CD4-positive, alpha-beta T cell treated with Interleukin-17A for 1 hour (primary cell): ENCODE results near the gene IGIP.
A peak's percentile ranks its signal among the peaks of the same experiment; 100 is the strongest.

ENCODE experiments used
- DNase-seq: peaks from one replicate; pipeline ENCODE4 v3.0.0-alpha.2; 2020

Gene IGIP

DNA sequence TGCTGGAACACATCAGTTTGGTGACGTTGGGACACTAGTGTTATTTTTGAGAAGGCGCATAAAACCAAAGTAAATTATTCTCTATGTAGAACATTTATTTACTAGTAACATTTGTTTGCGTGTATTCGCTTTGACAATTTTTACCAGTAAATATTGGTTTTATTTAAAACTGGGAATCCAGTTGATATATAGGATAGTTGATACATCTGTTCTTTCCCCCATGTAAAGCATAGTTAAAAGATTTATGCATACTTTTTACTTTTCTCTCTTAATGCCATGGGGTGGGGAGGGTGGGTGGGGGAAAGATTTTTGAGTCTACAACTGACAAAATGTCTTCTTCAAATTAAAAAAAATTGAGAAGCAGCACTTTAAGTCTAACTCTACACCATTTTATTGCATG, at the start of gene IGIP:
TSS of gene IGIP (plus strand) at position 301 of the 400 bp plus-strand sequence. CDS start 2,540 bp downstream, outside the sequence.
- DNase-seq = no peak

DNA sequence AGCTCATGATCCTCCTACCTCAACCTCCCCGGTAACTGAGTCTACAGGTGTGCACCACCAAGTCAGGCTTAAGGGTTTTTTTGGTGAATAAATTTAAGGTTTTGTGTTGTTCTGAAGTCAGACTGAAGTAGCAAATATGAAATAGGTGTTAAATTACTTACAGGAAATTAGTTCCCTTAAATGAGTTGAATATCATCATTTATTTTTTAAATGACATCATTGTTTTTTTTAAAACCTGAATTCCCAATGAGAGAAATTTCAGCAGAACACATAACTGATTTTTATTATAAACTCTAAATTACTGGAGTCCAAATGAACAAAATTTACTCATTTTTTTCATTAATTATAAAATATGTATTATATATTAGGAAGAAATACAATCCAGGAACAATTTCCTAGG, 49.6 kb upstream of the IGIP start:
- DNase-seq = no peak

GRCh38 chr5:140076788-140077187, 48.9 kb upstream of the IGIP start:
- no peak for DNase-seq

DNA sequence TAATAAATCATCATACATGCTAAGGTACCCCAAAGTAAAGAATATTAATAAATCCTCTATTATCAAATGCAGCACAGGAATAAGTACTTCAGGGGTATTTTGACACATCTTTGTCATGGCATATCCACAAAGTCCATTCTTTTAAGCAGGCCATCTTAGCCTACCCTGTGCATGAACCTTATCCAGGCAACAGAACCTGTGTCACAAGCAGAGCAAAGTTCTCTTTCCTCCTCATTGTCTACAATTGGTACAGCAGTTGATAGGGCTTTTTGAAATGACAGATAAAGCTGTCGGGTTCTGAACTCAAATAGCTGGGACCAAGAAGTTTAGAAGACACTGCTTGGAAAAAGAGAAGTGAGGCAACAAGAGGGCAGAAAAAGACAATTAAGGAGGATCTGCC, 42.6 kb upstream of the IGIP start:
- DNase-seq = no peak

GRCh38 chr5:140083650-140084049, 42.1 kb upstream of the IGIP start:
- no peak for DNase-seq

DNA sequence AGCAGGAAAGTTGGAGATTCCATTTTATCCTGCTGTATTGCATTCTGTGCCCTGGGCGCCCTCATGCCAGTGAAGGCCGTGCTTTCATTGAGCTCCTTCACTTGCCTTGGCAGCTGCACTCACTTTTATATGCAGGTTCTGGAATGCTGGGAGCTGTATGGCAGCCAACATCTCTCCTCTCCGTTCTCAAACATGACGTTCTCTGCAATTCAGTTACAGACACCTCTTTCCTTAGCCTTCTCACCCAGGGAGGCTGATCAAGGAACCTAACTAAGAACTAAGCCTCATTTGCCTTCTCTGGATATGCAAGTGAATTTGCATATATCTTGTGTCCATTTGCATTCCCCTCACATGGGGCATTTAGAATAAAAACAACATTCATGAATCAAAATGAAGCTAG, 41.2 kb upstream of the IGIP start:
- no peak for DNase-seq

GRCh38 chr5:140090251-140090650, 35.5 kb upstream of the IGIP start:
- no peak for DNase-seq

GRCh38 chr5:140093179-140093578, 32.6 kb upstream of the IGIP start:
- DNase-seq = no peak

- no peak for DNase-seq
Measured at GRCh38 chr5:140093866-140094265, 31.9 kb upstream of the IGIP start.

DNA sequence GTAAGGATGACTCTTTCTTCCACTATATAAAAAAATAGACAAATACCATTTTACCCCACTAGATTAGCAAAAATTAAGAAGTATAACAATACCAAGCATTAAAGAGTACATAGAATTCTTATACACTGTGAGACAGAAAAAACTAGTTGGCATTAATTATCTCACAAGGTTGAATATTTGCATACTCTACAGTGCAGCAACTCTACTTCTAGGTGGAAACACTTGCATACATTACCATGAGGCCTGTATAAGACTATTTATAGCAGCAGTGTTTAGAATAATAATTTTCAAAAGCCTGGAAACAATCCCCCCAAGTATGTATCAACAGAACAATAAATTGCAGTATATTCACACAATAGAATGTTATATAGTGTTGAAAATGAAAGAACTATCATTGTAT, 30.8 kb upstream of the IGIP start:
- no peak for DNase-seq

GRCh38 chr5:140101179-140101578, 24.6 kb upstream of the IGIP start:
- DNase-seq = no peak

DNA sequence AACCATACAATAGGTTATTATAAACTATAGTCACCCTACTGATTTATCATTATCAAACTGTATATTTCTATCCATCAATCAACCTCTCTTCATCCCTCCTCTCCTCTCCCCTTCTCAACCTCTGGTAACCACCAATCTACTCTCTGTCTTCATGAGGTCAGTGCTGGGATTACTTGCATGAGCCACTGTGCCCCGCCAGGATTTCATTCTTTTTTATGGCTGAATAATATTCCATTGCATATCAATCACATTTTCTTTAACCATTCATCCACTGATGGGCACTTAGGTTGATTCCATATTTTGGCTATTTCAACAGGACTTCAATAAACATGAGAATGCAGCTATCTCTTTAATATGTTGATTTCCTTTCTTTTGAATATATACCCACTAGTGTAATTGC, 22.6 kb upstream of the IGIP start:
- DNase-seq = no peak

- DNase-seq = no peak
Measured at GRCh38 chr5:140104100-140104499, 21.6 kb upstream of the IGIP start.

DNA sequence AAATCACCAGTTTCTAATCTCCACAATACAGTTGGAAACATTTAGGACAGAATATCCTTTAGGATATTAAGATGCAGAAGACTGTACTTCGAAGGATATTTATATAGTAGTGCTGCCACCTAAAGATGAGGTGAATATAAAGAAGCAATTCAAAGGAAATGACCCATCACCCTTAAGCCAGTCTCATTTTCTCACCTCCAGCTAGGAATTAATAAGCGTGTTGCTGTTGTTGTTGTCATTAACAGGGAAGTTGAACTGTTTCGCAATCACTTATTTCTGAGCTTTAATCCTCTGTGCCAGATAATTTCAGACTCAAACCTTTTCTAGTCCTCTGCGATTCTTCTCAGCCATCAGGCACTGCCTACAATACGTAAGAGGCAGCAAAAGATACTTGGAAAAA, 19.6 kb upstream of the IGIP start:
- DNase-seq = no peak

GRCh38 chr5:140106805-140107311, 18.9 kb upstream of the IGIP start:
- no peak for DNase-seq

DNA sequence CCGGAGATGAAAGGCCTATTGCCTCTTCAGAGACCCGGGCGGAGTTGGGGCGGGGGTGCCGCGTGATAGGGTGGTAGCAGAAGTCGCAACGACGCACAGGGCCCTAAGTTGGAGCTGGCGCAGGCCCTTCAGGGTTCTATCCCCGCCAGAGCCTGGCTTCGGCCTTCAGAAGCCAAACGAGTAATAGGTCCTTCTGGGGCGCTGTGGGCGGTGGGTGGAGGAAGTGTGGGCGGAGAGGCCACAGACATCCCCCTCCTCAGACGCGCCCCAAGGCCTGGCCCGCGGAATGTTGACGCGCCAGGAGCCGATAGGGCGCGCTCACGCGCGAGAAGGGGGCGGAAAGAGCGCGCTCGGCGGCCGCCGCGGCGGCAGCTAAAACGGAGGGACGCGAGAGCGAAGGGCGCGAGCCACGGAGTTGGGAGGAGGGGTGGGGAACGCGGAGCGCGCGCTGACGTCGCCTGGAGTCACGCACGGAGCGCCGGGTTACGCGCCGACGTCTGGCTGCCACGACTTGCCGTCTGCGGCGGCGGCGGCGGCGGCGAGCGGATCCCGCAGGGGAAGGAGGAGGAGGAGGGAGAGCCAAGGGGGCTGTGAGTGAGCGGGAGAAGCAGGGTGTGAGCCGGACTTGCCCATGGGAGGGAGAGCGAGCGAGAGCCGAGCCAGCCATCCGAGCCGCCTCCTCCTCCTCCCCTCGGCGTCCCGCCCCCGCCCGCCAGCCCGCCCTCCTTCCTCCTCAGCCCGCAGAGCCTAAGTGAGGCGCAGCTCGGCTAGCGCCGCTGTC, 18.2 kb upstream of the IGIP start:
- peak; percentile 95 for DNase-seq

- no peak for DNase-seq
Measured at GRCh38 chr5:140108093-140109017, 17.4 kb upstream of the IGIP start.

GRCh38 chr5:140109018-140109758, 16.5 kb upstream of the IGIP start:
- DNase-seq = no peak

- no peak for DNase-seq
Measured at GRCh38 chr5:140109759-140110645, 15.7 kb upstream of the IGIP start.

DNA sequence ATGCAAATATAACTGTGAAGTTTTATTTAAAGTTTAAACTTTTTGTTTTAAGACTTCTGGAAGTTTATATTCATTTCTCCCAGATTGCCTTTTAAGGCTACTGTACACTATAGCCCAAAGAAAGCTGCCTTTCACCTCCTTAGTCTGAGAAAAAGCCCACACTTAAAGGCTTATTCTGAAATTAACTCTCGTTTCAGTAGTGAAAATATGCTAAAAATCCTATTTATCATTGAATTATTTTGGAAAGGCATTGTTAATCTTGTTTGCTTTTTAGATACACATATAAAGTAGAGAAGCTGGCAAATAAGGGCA, 15.1 kb upstream of the IGIP start:
- DNase-seq = no peak

DNA sequence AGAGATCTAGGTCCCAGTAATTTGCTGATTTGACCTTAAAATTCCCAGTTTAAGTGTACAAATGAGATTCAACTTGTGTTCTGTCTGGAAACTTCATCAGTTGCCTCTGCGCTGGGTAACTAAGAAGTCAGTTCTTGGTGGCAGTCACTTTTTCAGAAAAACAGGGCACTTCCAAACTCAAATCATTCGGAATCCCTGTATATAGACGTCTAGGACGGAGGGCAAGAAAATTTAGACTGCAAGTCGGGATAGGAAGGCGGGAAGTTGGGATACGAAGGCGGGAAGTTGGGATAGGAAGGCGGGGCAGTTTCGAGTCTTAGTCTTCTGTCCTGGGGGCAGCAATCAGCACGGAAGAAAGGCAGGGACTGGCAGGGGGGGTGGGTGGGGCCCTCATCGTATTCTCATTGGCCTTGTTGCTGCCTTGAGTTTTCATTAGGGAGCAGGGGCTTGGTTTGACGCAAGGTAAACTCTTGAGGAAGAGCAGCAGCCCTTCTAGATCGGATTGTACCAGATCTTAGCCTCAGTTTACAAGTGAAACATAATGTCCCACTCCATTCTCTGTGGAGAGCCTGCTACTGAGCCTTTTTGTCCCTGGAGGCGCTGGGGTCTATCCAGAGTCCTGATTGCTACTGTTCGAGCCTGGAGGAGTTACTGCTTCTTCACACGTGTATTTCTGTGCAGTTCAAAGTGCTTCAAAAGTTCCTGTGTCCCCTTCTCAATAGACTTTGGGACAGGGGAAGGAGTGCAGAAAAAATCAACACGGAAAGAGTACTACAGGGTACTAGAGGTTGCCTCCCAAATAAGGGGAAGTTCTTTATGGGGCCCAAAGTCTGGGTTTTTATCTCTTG, 14.5 kb upstream of the IGIP start:
- DNase-seq = no peak
